Ishikawa (cell line): Measurements from ENCODE around the gene SLC24A3.
A peak's percentile ranks its signal among the peaks of the same experiment; 100 is the strongest.

Source experiments
- CEBPB ChIP-seq: IDR thresholded peaks from 2 replicates; pipeline ENCODE4 v1.6.1; 2012
- CREB1 ChIP-seq: IDR thresholded peaks from 2 replicates; pipeline ENCODE4 v1.6.1; 2012; ENCODE audit warnings: low read depth
- EGR1 ChIP-seq: IDR thresholded peaks from 2 replicates; pipeline ENCODE4 v1.6.1; 2012
- EP300 ChIP-seq: IDR thresholded peaks from 2 replicates; pipeline ENCODE4 v1.6.1; 2012; ENCODE audit warnings: borderline replicate concordance
- FOXM1 ChIP-seq: IDR thresholded peaks from 2 replicates; pipeline ENCODE4 v1.6.1; 2012; ENCODE audit warnings: low read depth, borderline replicate concordance
- MAX ChIP-seq: IDR thresholded peaks from 2 replicates; pipeline ENCODE4 v1.6.1; 2012
- NFIC ChIP-seq: IDR thresholded peaks from 2 replicates; pipeline ENCODE4 v1.6.1; 2012
- RAD21 ChIP-seq: IDR thresholded peaks from 2 replicates; pipeline ENCODE4 v1.6.1; 2012; ENCODE audit warnings: low read depth
- REST ChIP-seq: IDR thresholded peaks from 2 replicates; pipeline ENCODE4 v1.6.1; 2012; ENCODE audit warnings: low read depth, mild to moderate bottlenecking
- TAF1 ChIP-seq: IDR thresholded peaks from 2 replicates; pipeline ENCODE4 v1.6.1; 2012; ENCODE audit warnings: low read depth, mild to moderate bottlenecking
- TCF12 ChIP-seq: IDR thresholded peaks from 2 replicates; pipeline ENCODE4 v1.6.1; 2012; ENCODE audit warnings: low read depth
- TEAD4 ChIP-seq: IDR thresholded peaks from 2 replicates; pipeline ENCODE4 v1.6.1; 2012
- USF1 ChIP-seq: IDR thresholded peaks from 2 replicates; pipeline ENCODE4 v1.6.1; 2012
- YY1 ChIP-seq: IDR thresholded peaks from 2 replicates; pipeline ENCODE4 v1.6.1; 2012; ENCODE audit warnings: low read depth
- ZBTB7A ChIP-seq: IDR thresholded peaks from 2 replicates; pipeline ENCODE4 v1.6.1; 2012; ENCODE audit warnings: low read depth

SLC24A3 gene

GRCh38 chr20:19583532-19584175 lies 371.2 kb downstream of the SLC24A3 start:
- TF ChIP-seq CREB1 = no peak
- no peak for TF ChIP-seq TAF1
- TF ChIP-seq RAD21 = peak; percentile 75
- TF ChIP-seq ZBTB7A = no peak

- TF ChIP-seq YY1 = no peak
- TF ChIP-seq REST = no peak
- no peak for TF ChIP-seq USF1
- no peak for TF ChIP-seq CREB1
- TF ChIP-seq TCF12 = no peak
These were observed 375.8 kb downstream of the SLC24A3 start for GRCh38 chr20:19588241-19588640.

- TF ChIP-seq TAF1 = no peak
- TF ChIP-seq REST = no peak
- TF ChIP-seq NFIC = no peak
- no peak for TF ChIP-seq EGR1
- TF ChIP-seq TCF12 = no peak
- no peak for TF ChIP-seq CREB1
- no peak for TF ChIP-seq MAX
- TF ChIP-seq TEAD4 = no peak
- no peak for TF ChIP-seq CEBPB
- TF ChIP-seq RAD21 = no peak
- TF ChIP-seq USF1 = no peak
- no peak for TF ChIP-seq FOXM1
These were observed 376.3 kb downstream of the SLC24A3 start for GRCh38 chr20:19588732-19589131.

- no peak for TF ChIP-seq CEBPB
- TF ChIP-seq FOXM1 = no peak
- no peak for TF ChIP-seq MAX
- no peak for TF ChIP-seq EGR1
- TF ChIP-seq USF1 = no peak
- TF ChIP-seq TAF1 = no peak
- no peak for TF ChIP-seq EP300
- no peak for TF ChIP-seq TEAD4
- no peak for TF ChIP-seq RAD21
- no peak for TF ChIP-seq CREB1
- no peak for TF ChIP-seq YY1
- no peak for TF ChIP-seq REST
- TF ChIP-seq NFIC = no peak
- no peak for TF ChIP-seq TCF12
- no peak for TF ChIP-seq ZBTB7A
These were observed 377.4 kb downstream of the SLC24A3 start for GRCh38 chr20:19589787-19590362.
